ENCODE data around the gene LTBP1. TPM values are rescaled to one million over a fixed set of nuclear protein-coding genes. Genes with fewer than 3 reads are reported as not detected.

Gene LTBP1
- total RNA-seq, 1 experiment from 2014 or later, result 119 TPM

DNA sequence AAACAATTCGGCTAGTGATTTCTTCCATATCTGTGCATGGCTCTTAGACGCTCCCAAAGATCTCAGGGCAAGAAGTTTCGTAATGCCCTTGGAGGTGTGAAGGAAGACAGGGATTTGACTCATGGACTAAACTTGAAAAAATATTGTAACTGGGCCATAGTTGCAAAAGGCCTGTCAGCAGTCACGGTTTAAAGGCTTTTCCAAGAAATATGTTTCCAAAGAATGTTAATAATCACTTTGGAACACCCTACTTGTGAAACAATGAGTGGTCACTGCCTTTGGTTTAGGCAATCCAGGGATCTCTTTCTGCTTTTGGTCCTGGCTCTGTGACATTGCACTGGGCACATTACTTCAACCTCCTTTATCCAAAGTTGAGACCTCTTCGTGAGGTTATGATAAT lies 427.2 kb downstream of the LTBP1 start:
- H3K4me3 Mint-ChIP-seq (ENCODE audit: unreplicated experiment), result no peak overlapping the region
- POLR2A ChIA-PET, result no interaction called here
- peaks cover 38% of the 10 kb centered on the region for H3K36me3 Mint-ChIP-seq (ENCODE audit: insufficient read depth, unreplicated experiment)
- peak; percentile 91 for DNase-seq (ENCODE audit: unreplicated experiment)
- no TSS peak for BruUV-seq (replicated peaks)
- intact Hi-C loops (cut with micrococcal nuclease), result loop anchor here (1.0 to 5.0 kb wide), 3 partner anchors 237 to 602 kb away; no protein-coding TSS in a partner anchor
- H3K4me1 Mint-ChIP-seq (ENCODE audit: insufficient read depth, unreplicated experiment), result peaks cover 13% of the 10 kb centered on the region
- H3K9me3 Mint-ChIP-seq (ENCODE audit: unreplicated experiment), result no peaks in the 10 kb centered on the region
- CTCF ChIA-PET, result interaction anchor here (0.5 to 2.5 kb wide), 5 partner anchors 60 to 829 kb away, joined by 3 to 16 read pairs (median 3); no protein-coding TSS in a partner anchor
- TF ChIP-seq, protein P1, sequence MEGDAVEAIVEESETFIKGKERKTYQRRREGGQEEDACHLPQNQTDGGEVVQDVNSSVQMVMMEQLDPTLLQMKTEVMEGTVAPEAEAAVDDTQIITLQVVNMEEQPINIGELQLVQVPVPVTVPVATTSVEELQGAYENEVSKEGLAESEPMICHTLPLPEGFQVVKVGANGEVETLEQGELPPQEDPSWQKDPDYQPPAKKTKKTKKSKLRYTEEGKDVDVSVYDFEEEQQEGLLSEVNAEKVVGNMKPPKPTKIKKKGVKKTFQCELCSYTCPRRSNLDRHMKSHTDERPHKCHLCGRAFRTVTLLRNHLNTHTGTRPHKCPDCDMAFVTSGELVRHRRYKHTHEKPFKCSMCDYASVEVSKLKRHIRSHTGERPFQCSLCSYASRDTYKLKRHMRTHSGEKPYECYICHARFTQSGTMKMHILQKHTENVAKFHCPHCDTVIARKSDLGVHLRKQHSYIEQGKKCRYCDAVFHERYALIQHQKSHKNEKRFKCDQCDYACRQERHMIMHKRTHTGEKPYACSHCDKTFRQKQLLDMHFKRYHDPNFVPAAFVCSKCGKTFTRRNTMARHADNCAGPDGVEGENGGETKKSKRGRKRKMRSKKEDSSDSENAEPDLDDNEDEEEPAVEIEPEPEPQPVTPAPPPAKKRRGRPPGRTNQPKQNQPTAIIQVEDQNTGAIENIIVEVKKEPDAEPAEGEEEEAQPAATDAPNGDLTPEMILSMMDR (IDR thresholded peaks at IDR 0.05; ENCODE audit: unreplicated experiment), result no peak
- H3K27ac Mint-ChIP-seq (ENCODE audit: low read depth, unreplicated experiment), result peak overlapping the region; percentile 2
- no peaks in the 10 kb centered on the region for H3K27me3 Mint-ChIP-seq (ENCODE audit: insufficient read depth, unreplicated experiment)

- TF ChIP-seq, protein P1 (IDR thresholded peaks at IDR 0.05; ENCODE audit: unreplicated experiment), result no peak
- Mint-ChIP-seq H3K4me3 (ENCODE audit: unreplicated experiment) (no peak overlapping the region), H3K4me1 (ENCODE audit: insufficient read depth, unreplicated experiment) (peaks cover 13% of the 10 kb centered on the region), H3K27me3 (ENCODE audit: insufficient read depth, unreplicated experiment) (no peaks in the 10 kb centered on the region), H3K36me3 (ENCODE audit: insufficient read depth, unreplicated experiment) (peaks cover 30% of the 10 kb centered on the region), H3K27ac (ENCODE audit: low read depth, unreplicated experiment) (no peak overlapping the region), H3K9me3 (ENCODE audit: unreplicated experiment) (no peaks in the 10 kb centered on the region)
- no TSS peak for BruUV-seq (replicated peaks)
- peak; percentile 59 for DNase-seq (ENCODE audit: unreplicated experiment)
- intact Hi-C loops (cut with micrococcal nuclease), result no loop called here
- CTCF ChIA-PET, result interaction anchor here (0.6 to 0.9 kb wide), 2 partner anchors 16 to 235 kb away, joined by 3 read pairs; no protein-coding TSS in a partner anchor
- POLR2A ChIA-PET, result no interaction called here
These were observed 428.3 kb downstream of the LTBP1 start for GRCh38 chr2:33375054-33375453.

DNA sequence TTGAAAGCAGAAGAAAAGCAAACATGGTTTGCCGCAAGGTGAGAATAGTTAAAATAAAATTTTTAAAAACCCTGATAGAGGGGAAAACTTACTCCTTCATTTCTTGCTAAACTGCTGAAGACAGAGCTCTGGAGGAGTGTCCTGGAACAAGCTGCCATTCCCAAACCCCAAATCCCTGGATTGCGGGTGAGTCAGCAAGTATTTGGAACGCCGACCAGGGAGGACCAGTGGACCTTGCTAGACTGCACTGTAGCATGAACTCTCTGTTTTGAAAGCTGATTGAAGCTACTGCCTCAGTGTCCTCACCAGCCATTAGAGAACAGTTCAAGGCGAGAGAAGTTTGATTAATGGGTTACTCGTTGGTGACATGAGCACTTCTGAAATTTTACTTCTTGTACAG lies 430.3 kb downstream of the LTBP1 start:
- ChIA-PET POLR2A (no interaction called here), CTCF (interaction anchor here (0.6 to 0.8 kb wide), 2 partner anchors 133 to 730 kb away, joined by 3 read pairs; no protein-coding TSS in a partner anchor)
- DNase-seq (ENCODE audit: unreplicated experiment), result peak; percentile 41
- H3K9me3 Mint-ChIP-seq (ENCODE audit: unreplicated experiment), result no peaks in the 10 kb centered on the region
- H3K27ac Mint-ChIP-seq (ENCODE audit: low read depth, unreplicated experiment), result no peak overlapping the region
- H3K27me3 Mint-ChIP-seq (ENCODE audit: insufficient read depth, unreplicated experiment), result no peaks in the 10 kb centered on the region
- no TSS peak for BruUV-seq (replicated peaks)
- no peak overlapping the region for H3K4me3 Mint-ChIP-seq (ENCODE audit: unreplicated experiment)
- H3K36me3 Mint-ChIP-seq (ENCODE audit: insufficient read depth, unreplicated experiment), result peaks cover 26% of the 10 kb centered on the region
- intact Hi-C loops (cut with micrococcal nuclease), result no loop called here
- TF ChIP-seq, protein P1 (IDR thresholded peaks at IDR 0.05; ENCODE audit: unreplicated experiment), result no peak
- H3K4me1 Mint-ChIP-seq (ENCODE audit: insufficient read depth, unreplicated experiment), result peaks cover 13% of the 10 kb centered on the region

GRCh38 chr2:33378556-33379210 lies 431.9 kb downstream of the LTBP1 start:
- intact Hi-C loops (cut with micrococcal nuclease), result no loop called here
- H3K27ac Mint-ChIP-seq (ENCODE audit: low read depth, unreplicated experiment), result peak overlapping the region; percentile 39
- POLR2A ChIA-PET, result interaction anchor here (0.6 to 0.9 kb wide), 2 partner anchors 58 to 247 kb away, joined by 3 read pairs; no protein-coding TSS in a partner anchor

More at GRCh38 chr2:33378556-33379210, 431.9 kb downstream of the LTBP1 start:
- Mint-ChIP-seq H3K36me3 (ENCODE audit: insufficient read depth, unreplicated experiment) (peaks cover 31% of the 10 kb centered on the region), H3K4me3 (ENCODE audit: unreplicated experiment) (no peak overlapping the region), H3K4me1 (ENCODE audit: insufficient read depth, unreplicated experiment) (peaks cover 4% of the 10 kb centered on the region), H3K27me3 (ENCODE audit: insufficient read depth, unreplicated experiment) (no peaks in the 10 kb centered on the region), H3K9me3 (ENCODE audit: unreplicated experiment) (no peaks in the 10 kb centered on the region)
- TF ChIP-seq, protein P1 (IDR thresholded peaks at IDR 0.05; ENCODE audit: unreplicated experiment), result no peak
- CTCF ChIA-PET, result interaction anchor here (0.6 to 2.4 kb wide), 13 partner anchors 9 to 885 kb away, joined by 3 to 11 read pairs (median 3); no protein-coding TSS in a partner anchor
- BruUV-seq (replicated peaks), result no TSS peak
- no peak for DNase-seq (ENCODE audit: unreplicated experiment)

Data from MCF 10A (cell line).